GM19467 (cell line): ENCODE results near the gene XRCC5.

ENCODE experiments used
- ATAC-seq: cut with Tn5 transposase; IDR thresholded peaks from one replicate; pipeline ENCODE4 v1.9.1; 2021; ENCODE audit warnings: mild to moderate bottlenecking, moderate library complexity; ENCODE audit not compliant: unreplicated experiment

Gene XRCC5

DNA sequence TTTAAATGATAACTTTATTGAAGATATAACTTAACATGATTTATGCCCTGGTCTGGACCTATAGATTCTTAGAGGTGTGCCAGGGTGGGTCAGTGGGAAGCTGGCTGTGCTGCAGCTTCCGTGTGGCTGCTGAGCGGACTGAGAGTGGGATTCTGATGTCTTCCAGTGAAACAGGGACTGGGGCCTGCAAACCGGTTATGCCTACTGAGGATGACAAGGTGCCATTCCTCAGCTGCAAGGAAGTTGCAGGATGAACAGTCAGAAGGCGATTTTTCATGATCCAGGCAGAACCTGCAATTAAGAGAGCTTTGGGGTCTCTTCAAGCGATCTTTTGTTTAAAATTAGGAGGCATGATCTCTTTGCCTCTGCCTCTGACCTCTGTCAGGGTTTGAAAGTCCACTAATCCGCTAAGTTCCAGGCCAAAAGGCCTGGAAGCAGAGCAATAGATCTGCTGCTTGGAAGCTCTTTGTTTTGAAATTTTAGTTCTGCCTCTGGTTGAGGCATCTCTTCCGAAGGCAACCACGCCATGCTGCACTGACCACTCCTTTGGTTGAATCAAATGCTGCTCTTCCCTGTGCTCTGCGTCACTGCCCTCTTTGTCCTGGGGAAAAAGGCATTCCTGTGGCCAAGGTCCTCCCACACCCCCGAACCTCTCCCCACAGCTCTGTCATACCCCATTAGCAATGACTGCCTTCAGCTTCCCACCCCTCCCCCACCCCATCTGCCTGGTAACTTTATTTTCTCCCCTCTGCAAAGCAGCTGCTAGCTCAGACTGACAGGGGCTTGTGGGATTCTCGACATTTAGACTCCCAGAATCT is 25.5 kb upstream of the XRCC5 start:
- no peak for ATAC-seq

DNA sequence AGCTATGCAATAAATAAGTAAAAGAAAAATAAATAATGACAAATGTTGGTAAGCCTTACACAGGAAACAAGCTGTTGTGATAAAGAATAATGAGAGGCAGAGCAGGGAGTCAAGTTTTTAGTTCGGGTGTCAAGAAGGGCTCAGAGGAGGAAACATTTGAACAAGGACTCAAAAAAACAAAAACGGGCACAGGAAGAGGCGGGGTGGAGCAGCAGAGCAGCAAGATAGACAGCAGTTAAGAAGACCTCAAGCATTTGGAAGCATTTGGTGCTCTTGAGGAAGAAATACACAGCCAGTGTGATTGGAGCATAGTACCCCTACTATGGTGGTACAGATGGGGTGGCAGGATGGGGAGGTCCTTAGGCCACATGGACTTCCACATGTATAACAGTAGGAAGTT is 24.6 kb upstream of the XRCC5 start:
- ATAC-seq = no peak

DNA sequence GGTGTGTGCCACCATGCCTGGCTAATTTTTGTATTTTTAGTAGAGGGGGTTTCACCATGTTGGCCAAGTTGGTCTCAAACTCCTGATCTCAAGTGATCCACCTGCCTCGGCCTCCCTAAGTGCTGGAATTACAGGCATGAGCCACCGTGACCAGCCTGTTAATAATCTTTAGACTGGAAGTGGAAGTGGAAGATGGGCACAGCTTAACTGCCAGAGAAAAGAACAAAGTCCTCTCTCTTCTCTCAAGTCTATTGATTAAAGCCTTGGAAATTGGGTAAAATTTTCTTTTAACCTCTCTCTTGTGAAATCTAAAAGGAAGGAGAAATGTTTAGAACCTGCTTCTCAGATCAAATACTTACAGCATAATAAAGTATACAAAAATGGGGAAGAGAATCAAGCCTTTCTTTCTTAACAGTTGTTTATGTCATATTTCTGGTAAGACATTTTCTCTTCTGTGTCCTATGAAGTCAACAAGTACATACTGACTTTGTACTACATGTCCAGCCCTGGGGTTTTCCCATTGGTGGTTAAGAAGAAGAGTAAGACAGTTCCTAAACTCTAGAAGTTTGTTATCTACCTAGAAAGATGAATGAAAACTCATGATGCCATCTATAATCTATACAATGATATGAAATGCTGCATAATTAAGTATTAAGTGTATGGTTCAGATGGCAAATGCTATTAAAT is 22.8 kb upstream of the XRCC5 start:
- no peak for ATAC-seq

DNA sequence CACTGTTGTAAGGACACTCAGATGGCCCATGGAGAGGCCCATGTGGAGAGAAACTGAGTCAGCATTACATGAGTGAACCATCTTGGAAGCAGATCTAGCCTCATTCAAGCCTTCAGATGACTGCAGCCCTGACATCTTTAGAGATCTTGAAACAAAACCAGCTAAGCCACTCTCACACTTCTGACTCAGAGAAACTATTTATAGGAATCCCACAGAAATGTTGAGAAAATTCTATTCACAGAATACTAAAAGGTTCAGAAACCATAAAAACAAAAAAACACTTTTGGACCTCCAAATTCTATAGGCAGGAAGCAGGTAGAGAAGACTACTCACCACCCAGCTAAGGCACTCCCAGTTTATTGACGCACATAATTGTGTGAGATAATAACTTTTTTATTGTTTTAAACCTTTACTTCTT is 18.8 kb upstream of the XRCC5 start:
- no peak for ATAC-seq

DNA sequence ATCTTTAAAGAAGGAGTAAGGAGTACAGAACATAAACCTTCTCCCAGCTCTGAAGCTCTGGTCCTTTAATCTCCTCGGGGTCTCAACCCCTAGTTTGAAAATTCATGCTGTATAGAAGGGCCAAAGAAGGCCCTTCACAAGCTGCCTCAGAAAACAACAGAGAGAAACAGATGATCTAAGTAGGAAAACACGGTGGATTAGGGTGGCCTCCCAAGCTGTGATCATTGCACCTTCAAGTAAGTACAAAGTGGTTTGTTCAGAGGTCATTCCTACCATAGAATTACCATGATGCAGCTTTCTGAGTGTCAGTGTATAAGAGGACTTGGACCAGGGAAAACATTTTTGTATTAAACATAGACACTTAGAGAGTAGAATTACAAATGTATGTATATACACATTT is 16.5 kb upstream of the XRCC5 start:
- no peak for ATAC-seq

DNA sequence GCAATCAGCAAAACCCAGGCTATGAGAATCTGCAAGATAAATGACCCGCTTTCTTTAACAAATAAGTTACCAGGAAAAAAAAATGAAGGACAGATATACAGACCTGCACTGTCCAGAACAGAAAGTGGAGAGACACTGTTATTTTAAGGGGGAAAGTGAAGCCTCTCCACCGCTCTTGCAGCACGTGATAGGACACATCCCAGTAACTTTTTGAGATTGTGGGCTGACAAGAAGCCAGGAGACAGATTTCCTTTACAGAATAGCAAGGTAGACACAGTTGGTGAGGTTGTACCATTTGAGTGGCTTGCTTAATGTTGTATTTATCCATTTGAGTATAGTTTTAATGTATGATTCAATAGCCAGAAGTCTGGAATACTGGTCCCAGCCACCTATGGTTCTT is 14.4 kb upstream of the XRCC5 start:
- no peak for ATAC-seq

DNA sequence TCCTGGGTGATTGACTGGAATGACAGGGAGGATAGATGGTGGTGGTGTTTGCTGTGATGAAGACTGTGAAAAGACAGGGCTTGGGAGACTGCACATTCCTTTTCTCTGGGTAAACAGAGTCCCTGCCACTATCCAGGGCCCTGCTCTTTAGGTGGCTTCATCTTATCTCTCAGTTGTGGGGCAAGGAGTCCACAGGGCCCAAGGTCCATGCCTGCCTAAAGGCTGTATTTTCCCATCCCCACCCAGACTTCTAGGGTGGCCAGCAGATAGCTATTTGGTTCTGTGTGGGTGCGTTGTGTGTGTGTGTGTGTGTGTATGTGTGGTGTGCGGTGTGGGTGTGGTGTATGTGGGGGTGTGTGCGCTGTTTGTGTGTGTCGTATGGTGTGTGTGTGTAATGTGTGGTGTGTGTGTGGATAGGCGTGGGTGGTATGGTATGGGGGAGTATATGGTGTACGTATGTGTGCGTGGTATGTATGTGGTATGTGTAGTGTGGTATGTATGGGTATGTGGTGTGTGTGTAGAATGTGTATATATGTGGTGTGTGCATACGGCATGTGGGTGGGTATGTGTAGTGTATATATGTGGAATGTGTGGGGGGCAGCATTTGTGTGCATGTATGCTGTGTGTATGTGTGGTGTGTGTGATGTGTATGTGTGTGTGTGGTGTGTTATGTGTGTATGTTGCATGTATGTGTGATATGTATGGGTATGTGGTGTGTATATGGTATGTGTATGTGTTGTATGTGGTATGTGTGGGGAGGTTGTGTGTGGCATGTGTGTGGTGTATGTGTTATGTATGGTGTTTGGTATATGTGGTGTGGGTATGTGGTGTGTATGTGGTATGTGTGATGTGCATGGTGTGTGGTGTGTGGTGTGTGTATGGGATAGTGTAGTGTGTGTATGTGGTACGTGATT is 10.5 kb upstream of the XRCC5 start:
- no peak for ATAC-seq

DNA sequence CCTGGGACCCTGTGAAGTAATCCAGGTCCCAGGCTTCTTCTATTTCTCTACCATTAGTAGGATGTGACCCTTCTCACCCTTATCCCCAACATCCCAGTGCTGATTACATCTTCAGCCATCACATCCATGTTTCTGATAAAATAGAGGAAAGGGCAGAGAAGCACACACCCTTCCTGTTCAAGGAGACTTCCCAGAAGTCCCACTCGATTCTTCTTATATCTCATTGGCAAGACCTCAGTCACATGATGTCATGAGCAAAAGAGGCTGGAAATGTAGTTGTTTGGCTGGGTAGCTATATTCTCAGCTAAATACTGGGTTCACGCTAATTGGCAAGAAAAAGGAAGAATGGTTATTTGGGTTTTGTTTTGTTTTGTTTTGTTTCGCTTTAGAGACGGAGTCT is 8.0 kb upstream of the XRCC5 start:
- no peak for ATAC-seq

DNA sequence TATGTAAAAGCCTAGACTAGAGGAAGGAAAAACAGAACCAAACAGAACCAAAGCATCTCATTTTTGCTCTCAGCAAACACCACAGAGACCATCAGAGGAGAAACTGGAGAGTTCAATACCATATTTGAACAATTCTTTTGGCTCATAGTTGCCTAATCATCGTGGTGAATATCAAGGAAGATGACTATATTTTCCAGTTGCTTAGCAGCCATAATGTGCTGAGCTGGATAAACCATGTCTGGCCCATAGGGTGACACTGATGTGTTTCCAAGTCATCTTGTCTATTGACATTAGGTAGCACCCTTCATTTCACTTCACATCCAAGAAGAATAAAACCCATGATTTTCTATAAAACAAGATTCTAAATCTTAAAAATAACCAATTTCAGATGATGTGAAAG is 5.9 kb upstream of the XRCC5 start:
- ATAC-seq = no peak

DNA sequence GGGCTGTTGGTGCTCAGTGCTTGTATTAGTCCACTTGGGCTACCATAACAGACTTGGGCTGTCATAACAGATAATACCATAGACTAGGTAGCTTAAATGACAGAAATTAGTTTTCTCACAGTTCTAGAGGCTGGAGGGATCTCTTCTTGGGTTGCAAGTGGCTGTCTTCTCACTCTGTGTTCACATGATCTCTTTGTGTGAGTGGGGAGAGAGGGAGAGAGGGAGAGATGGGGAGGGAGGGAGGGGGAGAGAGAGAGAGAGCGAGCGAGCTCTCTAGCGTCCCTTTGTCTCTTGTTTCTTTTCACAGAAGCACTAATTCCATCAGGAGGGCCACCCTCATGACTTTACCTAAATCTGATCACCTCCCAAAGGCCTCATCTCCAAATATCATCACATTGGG is 4.5 kb upstream of the XRCC5 start:
- ATAC-seq = no peak

DNA sequence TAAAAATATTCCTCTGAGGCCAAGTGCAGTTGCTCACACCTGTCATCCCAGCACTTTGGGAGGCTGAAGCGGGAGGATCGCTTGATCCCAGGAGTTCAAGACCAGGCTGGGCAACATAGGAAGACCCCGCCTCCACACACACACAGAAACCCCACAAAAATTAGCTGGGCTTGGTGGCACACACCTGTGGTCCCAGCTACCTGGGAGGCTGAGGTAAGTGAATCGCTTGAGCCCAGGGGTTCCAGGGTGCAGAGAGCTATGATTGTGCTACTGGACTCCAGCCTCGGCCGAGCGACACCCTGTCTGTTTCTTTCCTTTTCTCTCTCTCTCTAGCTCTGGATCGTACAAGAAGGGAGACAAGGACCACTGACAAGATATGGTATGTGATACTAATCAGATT is 1.8 kb upstream of the XRCC5 start:
- no peak for ATAC-seq

DNA sequence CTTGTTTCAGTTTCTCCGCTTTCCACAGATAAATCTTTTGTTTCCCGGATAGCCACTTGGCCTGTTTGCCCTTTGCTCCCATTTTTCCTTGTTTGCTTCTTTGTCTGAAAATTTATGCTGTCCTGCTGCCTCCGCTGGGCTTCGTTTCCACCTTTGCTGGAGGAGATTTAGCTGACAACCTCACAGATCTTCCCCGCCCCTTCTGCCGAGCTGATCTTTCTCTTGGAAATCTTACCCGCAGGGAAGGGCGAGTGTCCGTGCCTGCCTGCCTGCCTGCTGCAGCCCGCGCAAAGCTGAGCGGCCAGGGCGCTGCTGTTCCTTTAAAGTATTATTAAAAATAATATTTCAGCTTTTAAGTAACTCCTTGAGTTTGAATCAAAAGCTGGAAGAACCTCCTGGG is 1.4 kb upstream of the XRCC5 start:
- no peak for ATAC-seq

DNA sequence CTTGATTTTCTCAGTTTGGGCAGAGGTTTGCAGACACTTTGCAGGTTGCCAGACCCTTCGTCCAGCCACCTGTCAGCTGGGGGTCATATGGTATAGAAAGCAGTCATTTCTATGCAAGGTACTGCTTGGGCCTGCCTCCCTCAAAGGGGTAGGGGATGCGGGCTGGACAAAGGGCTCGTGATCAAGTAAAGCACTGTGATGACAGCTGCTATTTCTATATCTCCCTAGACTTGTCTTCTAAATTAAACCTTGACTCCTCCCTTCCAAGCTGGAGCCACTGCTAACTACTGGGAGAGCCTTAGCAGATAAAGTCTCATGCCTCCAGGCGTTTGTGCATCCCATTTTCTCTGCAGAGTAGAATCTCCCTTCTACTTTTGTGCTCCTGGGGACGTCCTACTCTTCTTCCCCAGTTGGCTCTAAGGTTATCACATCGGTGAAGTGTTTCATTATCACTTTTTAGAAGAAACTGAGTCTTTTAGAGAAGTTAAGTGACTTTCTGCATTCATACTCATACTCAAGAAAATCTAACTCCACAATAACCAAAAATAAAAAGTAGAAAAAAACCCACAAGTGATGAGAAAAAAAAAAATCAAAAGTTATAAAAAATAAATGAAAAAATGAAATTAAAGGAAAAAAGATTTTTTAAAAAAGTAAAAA is 710 bp upstream of the XRCC5 start:
- ATAC-seq = no peak

DNA sequence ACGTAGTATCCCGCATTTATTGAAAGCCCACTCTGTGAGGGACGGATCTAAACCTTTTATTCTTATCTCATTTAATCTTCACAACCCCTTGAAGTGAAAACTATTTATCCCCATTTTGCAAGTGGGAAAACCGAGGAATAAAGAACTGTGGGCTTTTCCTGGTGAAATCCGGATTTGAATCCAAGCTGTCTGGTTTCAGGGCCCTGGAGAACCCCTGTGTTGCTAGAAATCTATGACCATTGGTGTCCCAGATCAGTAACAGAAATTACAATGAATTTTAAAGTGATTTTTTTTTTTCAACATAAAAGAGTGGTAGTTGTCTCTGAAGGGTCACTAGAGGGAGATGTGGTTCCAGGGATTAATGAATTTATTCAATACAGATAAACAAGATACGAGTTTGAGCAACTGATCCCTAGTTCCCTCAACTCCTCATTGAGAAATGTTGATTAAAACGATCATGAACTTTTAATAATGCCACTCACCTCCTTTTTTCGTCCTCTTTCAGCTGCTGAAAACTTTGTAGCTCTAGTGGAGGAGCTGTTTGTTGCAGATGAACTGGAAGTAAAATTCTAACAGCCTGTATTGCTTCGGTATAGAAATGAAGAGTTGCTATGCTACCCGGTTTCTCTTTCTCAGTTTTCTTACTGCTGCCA is 940 bp downstream of the XRCC5 start:
- ATAC-seq = no peak

DNA sequence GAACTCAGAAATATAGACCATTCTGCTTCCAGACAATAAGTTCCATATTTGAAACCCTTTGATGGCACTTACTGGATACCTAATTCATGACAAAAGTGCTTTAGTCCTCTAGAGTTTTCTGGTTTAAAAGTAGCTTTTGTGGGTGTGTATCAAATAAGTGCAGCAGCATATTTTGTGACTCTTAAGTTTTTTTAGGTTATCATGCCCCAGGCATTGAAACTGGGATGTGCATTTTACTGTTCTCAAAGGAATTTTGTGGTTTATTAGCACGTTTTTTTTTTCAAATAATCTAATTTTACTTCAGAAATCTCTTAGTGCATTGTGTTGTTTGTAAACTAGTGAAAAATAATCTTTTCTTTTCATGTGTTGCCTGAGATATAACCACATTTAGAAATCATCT is 1.5 kb downstream of the XRCC5 start:
- ATAC-seq = no peak

DNA sequence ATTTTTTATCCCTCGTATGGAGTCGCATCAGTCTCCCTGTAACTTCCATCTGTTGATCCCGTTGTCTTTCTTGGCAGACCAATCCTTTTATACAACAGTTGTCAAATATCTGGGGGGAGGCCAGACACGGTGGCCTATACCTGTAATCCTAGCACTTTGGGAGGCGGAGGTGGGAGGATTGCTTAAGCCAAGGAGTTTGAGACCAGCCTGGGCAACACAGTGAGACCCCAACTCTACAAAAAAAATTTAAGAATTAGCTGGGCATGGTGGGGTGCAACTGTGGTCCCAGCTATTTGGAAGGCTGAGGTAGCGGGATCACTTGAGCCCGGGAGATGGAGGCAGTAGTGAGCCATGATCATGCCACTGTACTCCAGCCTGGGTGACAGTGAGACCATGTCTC is 2.0 kb downstream of the XRCC5 start:
- ATAC-seq = no peak

DNA sequence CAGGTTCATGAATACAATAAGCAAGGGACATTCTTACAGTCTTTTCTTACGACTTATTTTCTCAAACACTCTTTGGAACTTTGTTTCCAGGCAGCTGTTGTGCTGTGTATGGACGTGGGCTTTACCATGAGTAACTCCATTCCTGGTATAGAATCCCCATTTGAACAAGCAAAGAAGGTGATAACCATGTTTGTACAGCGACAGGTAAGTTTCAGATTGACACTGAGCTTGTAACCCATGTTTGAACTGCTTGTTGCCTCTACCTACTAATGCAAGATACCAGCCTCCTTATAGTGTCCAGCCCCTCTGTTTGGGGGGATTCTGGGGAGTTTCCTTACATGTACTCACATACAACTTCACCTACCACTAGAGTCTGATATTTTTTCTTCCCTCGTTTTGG is 3.8 kb downstream of the XRCC5 start:
- no peak for ATAC-seq

DNA sequence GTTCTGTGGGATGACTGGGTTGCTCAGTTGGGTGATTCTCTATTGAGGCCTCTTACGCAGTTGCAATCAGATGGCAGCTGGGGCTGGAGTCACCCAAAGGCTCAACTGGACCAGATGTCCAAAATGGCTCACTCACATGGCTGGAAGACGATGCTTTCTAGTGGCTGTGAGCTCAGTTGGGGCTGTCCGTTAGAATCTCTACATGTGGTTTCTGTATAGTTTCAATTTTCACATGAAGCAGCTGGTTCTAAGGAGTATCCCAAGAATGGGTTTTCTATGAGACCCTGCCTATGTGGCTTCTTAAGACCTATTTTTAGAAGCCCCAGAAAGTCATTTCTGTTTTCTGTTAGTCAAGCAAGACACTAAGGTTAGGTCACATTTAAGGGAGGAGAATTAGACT is 4.4 kb downstream of the XRCC5 start:
- peak; percentile 53 for ATAC-seq

DNA sequence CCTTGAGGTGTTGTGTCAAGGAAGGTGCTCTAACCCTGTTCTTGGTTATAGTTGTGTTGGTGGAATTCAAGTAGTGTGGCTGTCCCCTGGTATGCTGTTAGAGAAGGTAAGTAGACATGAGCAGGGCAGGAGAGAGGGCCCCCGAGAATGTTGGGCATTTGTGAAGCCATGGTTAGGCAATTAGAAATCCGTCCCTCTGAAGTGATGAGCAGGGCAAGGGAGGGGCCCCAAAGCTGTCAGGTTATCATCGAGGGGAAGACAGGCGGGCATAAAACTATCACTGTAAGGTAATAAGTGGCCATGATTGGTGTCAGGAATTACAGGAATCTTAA is 5.2 kb downstream of the XRCC5 start:
- no peak for ATAC-seq

DNA sequence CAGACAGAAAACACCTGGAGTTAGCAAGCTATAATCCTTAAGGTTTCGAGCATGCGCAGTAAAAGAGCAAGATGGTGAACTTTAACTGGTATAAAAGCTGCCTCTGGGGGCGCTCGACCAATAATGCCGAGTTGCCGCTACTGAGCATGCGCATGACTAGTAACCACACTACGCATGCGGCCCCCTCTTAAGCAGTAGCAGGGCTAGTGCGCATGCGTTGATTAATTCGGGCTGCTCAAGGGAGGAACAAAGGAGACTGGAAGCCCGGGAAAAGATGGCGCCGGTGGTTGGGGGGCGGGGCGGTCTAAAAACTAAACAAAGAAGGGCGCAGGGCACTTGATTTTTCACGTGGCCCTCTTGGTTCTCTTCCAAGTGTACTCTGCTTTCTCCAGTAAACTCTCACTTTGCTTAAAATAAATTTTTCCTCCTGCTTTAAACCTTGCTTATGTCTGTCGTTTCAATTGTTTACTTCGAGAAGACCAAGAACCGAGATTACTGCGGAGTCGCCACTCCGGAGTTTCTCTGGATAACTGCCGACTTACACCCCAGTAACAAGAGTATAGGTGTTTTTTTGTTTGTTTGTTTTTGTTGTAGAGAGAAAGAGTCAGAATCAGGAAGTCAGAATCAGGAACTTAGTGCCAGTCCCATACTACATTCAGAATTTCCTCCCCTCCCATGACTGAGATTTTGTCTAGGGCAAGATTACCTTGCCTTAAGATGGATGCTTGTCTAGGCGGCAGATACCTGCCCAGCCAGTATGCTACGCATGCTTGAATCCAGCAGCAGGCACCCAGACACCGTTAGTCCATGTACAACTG is 5.8 kb downstream of the XRCC5 start:
- no peak for ATAC-seq
